M059J (cell line): Measurements from ENCODE around the gene CROT. TPM values are rescaled to one million over a fixed set of nuclear protein-coding genes. Genes with fewer than 3 reads are reported as not detected.

Experiments used
- DNase-seq: peaks from one replicate; pipeline ENCODE4 v3.0.0-alpha.2; 2012; ENCODE audit warnings: low read depth
- total RNA-seq: library from RNA; depleted of rRNA; stranded (reverse); fragments of >200 nt; shearing (Covaris generic); gene quantifications from 2 replicates; pipeline ENCODE4 v1.2.3, GENCODE V29; 2014

Gene CROT
- total RNA-seq, 1 experiment from 2014 or later, result 27.0 TPM

DNA sequence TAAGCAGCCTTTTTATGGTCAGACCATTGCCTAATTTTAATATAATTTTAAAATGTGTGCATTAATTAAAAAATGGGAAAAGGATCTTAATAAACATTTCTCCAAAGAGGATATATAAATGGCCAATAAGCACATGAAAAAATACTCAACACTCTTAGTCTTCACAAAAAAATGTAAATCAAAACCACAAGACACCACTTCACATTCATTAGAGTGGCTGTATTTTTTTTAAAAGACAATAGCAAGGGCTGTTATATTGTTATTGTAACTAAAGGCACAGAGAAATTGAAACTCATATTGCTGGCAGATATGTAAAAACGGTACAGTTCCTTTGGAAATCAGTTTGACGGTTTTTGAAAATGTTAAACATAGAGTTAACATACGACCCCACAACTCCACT, 3.2 kb upstream of the CROT start:
- peak; percentile 44 for DNase-seq

DNA sequence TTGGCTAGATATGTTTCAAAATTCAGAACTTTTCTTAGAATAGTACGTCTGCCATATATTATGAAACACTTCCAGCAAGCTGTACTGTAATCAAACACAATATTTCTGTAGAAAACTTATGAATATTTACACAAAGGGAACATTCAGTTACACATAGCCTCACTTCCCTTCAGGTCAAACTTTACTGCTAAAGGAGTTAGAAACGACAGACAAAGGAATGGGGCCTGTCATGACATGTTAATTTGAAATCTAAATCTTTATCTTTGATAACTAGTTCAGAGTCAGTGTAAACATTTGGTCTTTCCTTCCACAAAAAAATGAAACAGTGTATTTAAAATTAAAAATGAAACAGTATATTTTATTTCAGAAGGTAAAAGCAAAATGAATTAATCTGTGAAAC, 1.0 kb upstream of the CROT start:
- peak; percentile 27 for DNase-seq

GRCh38 chr7:87345962-87346371, 503 bp downstream of the CROT start:
- DNase-seq, result no peak

DNA sequence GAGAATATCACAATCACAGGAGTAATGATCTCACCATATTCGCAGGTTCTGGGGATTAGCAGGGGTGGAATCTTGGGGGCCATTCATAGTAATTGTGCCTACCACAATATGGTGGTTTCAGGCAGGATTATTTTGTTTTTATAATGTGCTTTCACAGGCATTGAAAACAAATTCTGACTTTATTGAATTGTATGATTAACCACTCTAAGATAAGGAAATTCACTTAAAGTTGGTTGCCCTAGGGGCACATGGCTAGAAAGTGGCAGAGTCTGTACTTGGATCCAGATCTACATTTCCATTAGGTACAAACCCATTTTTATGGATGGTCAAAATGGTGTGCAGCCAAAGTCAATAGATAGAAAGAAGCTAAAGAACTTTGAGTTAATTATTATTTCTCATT, 1.7 kb downstream of the CROT start:
- no peak for DNase-seq

- DNase-seq, result no peak
Observed at GRCh38 chr7:87347664-87348063, 2.2 kb downstream of the CROT start.

DNA sequence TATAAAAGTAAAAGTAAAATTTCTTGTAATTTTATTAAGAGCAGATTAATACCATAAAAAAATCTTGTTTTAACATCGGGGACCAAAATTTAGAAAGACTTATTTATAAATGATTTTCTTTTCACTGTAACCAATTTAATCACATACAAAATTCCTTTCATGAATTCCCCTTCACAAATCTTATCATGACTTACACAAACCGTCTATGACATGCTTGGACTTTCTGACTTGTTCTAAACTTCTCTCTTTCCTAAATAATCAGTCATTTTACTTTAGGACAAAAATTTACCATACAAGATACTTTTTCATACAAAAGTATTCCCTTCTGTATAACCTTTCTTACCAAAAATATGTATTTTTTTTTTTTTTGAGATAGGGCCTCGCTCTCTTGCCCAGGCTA, 9.3 kb downstream of the CROT start:
- peak; percentile 44 for DNase-seq

GRCh38 chr7:87356448-87356847, 11.0 kb downstream of the CROT start:
- DNase-seq, result no peak

DNA sequence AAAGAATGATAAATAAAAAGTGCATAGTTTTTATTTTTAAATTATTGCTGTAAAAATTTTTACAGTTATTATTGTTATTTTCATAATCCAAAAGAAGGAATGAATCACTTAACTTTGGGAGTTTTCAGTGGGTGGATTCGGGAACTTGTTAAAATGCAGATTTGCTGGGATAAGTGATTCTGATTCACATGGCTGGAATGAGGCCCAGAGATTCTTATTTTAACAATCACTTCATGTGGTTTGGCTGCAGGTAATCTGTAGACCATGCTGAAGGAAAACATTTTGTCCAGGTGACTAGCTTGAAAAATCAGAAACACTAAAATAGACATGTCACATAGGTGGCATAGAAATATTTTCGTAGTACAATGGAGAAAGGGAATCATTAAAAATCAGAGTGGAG, 13.9 kb downstream of the CROT start:
- DNase-seq, result peak; percentile 87

DNA sequence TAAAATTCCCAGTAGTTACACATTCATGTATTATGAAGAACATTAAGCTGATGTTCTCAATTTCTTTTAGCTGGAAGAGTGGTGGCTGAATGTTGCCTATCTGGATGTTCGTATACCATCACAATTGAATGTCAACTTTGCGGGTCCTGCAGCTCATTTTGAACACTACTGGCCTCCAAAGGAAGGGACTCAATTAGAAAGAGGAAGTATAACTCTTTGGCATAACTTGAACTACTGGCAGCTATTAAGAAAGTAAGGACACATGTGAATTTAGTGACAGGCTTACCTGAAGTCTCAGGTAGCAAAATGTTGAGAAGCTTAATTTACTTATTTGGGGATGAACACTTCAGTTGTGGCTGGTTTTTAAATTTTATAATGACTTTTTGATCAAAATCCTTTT, 15.9 kb downstream of the CROT start:
- DNase-seq, result no peak

- DNase-seq, result no peak
Observed at GRCh38 chr7:87363342-87363741, 17.9 kb downstream of the CROT start.

- no peak for DNase-seq
Observed at GRCh38 chr7:87364246-87364645, 18.8 kb downstream of the CROT start.

DNA sequence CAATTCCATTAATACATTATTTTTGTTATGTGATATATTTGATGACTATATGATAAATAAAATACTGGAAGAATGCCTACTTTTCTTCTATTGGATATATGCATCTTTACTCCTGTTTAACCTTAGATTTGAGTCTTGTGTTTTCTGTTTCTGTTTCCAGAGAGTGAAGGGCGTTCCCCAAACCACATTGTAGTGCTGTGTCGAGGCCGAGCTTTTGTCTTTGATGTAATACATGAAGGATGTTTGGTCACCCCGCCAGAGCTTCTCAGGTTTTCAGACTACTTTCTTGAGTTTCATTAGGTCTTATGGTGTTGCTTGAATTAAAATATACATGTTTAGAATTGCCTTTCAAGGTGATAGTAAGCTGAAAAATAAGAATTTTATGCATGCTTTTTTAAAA, 23.8 kb downstream of the CROT start:
- DNase-seq, result no peak

DNA sequence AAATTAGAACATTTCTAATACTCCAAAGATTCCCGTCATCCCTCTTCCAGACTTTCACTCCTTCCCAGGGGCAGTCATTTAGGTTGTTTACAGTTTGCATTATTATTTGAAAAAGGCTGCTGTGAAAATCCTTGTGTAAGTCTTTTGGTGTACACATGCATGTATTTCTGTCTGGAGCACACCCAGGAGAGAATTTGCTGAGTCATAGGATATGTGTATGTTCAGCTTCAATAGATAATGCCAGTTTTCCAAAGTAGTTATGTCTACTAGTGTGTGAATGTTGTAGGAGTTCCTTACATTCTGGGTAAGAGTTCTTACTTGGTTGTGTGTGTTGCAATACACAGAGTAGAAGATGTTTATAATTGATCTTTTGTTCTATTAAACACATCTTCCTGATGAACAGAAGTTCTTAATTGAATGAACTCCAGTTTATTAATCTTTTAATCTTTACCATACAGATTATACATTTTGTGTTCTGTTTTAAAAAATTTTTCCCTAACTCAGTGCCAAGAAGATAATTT, 25.3 kb downstream of the CROT start:
- peak; percentile 18 for DNase-seq

DNA sequence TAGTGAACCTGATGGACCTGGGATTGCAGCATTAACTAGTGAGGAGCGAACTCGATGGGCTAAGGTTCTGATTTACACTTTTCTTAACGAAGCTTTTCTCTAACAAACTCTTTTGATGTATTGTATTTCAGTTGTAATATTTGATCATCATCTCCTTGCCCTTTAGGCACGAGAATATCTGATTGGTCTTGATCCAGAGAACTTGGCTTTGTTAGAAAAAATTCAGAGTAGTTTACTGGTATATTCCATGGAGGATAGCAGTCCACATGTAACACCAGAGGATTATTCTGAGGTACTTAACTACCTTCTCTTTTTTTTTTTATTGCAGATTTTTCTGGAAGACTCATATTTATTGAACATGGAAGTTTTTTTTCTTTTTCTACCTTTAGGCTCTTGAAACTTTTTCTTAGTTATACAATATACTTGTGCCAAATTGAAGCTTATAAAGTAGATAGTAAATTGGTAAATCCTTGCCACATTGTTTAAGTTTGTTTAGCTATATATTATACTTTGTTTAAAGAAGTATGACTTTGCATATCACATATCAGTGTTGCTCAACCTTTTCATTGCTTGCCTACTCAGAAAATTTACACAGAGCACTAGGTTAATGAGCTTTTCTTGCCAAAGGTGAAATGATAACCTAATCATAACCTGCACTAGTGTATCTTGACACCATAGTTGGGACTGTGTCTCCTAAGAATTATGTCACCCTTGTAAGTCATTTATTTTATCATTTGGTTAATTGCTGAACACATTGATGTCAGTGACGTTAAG, 30.4 kb downstream of the CROT start:
- no peak for DNase-seq

- no peak for DNase-seq
Observed at GRCh38 chr7:87380905-87381304, 35.4 kb downstream of the CROT start.

DNA sequence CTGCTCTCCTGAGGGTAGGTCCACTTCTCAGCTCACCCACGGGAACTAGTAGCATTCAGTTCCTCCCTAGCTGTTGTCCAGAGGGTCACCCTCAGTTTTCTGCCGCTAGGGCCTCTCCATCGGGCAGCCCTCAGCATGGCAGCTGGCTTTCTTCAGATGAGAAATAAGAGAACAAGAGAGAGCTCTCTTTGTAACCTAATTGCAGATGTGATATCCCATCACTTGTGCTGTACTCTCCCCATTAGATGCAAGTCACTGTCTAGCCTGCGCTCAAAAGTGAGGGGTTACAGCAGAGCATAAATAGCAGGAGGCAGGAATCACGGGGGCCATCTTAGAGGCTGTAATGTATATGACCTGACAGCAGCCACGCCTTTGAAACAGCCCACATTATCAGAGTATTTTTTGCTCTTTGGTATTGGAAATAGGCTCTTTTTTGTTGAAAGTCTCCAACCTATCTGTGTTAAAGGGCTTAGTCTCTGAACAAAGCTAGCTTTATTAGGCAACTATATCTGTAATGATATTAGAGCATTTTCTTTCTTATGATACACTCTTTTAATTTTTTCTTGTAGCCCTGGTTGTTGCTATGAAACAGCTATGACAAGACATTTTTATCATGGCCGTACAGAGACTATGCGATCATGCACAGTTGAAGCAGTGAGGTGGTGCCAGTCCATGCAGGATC, 45.7 kb downstream of the CROT start:
- DNase-seq, result no peak

GRCh38 chr7:87395442-87396020, 50.1 kb downstream of the CROT start:
- DNase-seq, result no peak

DNA sequence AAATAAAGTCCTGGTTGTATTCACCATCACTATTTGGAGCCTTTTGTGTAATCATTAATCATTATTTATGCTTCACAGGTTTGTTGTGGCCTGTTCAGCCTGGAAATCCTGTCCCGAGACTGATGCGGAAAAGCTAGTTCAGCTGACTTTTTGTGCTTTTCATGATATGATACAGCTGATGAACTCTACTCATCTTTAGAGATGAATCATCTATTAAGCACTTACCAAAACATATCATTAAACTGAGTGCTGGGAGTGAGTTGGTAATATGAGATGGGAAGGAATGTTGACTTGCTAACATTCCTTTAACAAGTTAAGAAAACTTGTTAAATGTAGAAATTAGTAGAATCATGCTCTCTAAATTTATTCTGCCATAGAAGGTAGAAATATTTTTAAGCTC, 53.0 kb downstream of the CROT start:
- DNase-seq, result peak; percentile 77

- DNase-seq, result no peak
Observed at GRCh38 chr7:87404674-87405073, 59.2 kb downstream of the CROT start.

DNA sequence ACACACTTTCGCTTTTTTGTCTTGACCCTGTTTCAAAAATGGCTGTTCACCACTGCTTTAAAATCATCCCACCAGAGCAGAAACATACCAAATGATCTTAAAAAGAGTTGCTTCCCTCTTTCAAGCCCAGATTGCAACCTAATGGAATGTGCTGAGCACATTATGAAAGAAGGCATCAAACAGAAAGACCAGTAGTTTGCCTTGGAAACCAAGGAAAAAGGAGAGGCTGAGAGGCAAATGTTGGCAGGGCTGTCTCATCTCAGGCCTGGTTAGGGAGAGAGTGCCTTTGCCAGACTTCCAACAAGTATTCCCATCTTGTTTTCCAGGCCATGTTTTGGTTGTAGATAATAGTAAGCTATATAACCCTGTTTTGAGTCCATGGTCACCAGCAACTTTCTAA, 65.7 kb downstream of the CROT start:
- DNase-seq, result no peak

DNA sequence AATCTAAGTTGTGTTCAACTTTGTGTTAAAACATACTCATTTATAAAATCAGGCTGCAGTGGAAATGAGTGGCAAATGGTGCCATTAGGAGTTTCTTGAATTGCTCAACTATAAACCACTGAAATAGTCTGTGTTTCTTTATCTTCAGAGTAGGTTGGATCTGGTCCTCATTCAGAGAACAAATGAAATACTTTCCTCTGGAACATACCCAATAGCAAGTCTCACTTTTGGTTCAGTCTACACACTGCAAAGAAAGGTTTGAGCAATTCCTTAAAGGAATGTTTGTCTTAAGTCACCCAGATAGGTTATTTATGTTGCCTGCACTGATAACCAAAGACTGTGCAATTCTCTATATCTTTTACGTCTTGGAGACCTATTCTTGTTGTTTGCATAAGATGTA, 67.6 kb downstream of the CROT start:
- DNase-seq, result no peak

DNA sequence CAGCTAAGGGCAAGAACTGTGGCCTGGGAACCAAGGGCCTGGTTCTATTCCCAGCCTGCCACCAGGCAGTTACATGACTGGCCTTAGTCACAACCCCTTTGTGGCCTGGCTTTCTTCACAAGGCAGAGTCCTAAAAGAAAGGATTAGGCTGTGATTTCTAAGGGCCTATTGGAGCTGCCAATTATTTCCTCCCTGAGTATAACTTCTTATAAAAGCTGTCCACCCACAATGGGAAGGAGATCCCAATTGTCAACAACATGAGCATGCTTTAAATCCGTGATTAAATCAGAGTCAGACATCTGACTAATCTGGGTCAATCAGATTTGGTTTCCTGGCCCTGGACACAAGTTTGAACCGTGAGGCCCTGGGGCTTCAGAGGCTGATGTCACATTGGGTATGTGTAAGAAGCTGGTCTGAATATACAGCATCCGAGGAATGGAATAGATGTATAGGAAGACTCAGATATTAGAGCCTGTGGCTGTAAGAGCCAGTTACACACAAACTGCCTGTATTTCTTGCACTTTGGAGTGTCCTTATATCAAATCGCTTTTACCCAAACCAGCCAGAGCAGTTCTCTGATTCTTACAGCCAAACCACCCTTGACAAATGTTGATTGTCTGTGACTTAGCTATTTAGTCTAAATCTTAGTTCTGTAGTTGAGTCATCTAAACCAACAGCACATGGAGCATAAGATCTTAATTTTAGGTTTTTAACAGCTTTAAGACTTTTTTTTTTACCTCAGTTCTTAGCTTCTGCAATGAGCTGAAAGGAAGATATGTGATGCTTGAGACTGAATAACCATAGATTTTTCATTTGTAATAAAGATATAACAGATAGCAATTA, 68.7 kb downstream of the CROT start:
- DNase-seq, result peak; percentile 86
